HepG2 (cell line): Measurements from ENCODE around the gene MRPL20. TPM values are rescaled to one million over a fixed set of nuclear protein-coding genes. Genes with fewer than 3 reads are reported as not detected.

Source experiments
- CREM ChIP-seq, 2 experiments: sonication (generic) in 1 of 2; formaldehyde crosslinking in 1 of 2; IDR thresholded peaks; 2 replicates each; pipeline versions ENCODE4 v1.4.0 to v1.6.1; 2016 to 2020; ENCODE audit warnings: antibody characterized with exemption in 1 of 2, mild to moderate bottlenecking in 1 of 2, missing genetic modification reagents in 1 of 2
- IRF1 ChIP-seq: sonication (generic); formaldehyde crosslinking; IDR thresholded peaks from 2 replicates; pipeline ENCODE4 v1.4.0; 2020; ENCODE audit warnings: low read depth, mild to moderate bottlenecking, missing genetic modification reagents
- KLF15 ChIP-seq: sonication (generic); formaldehyde crosslinking; IDR thresholded peaks from 2 replicates; pipeline ENCODE4 v1.8.1; 2023; ENCODE audit warnings: borderline replicate concordance, mild to moderate bottlenecking, inconsistent platforms, missing genetic modification reagents, mixed read lengths
- MYNN ChIP-seq: sonication (generic); formaldehyde crosslinking; IDR thresholded peaks from 2 replicates; pipeline ENCODE4 v1.4.0; 2020; ENCODE audit warnings: mild to moderate bottlenecking, low read depth, missing genetic modification reagents
- SNAI1 ChIP-seq: sonication (generic); formaldehyde crosslinking; IDR thresholded peaks from 2 replicates; pipeline ENCODE4 v1.5.0; 2020; ENCODE audit warnings: mild to moderate bottlenecking, missing genetic modification reagents, borderline replicate concordance
- ZBTB2 ChIP-seq: sonication (generic); formaldehyde crosslinking; IDR thresholded peaks from 2 replicates; pipeline ENCODE4 v1.8.0; 2022; ENCODE audit warnings: low read depth, missing genetic modification reagents
- ZFP82 ChIP-seq: sonication (generic); formaldehyde crosslinking; IDR thresholded peaks from 2 replicates; pipeline ENCODE4 v1.5.1; 2020; ENCODE audit warnings: mild to moderate bottlenecking, missing genetic modification reagents, borderline replicate concordance
- ZNF558 ChIP-seq: sonication (generic); formaldehyde crosslinking; IDR thresholded peaks from 2 replicates; pipeline ENCODE4 v1.9.0; 2022; ENCODE audit warnings: mild to moderate bottlenecking, missing genetic modification reagents, borderline replicate concordance
- ZNF674 ChIP-seq: sonication (generic); formaldehyde crosslinking; IDR thresholded peaks from 2 replicates; pipeline ENCODE4 v1.5.0; 2020; ENCODE audit warnings: low read depth, mild to moderate bottlenecking, missing genetic modification reagents
- ZNF775 ChIP-seq: sonication (generic); formaldehyde crosslinking; IDR thresholded peaks from 2 replicates; pipeline ENCODE4 v1.4.0; 2020; ENCODE audit warnings: missing genetic modification reagents, mild to moderate bottlenecking, moderate library complexity, borderline replicate concordance
- ZSCAN22 ChIP-seq: sonication (generic); formaldehyde crosslinking; IDR thresholded peaks from 2 replicates; pipeline ENCODE4 v1.4.0; 2020; ENCODE audit warnings: mild to moderate bottlenecking, missing genetic modification reagents
- polyA plus RNA-seq, 8 experiments: library from polyadenylated mRNA; depleted of rRNA in 3 of 8; stranded (reverse) in 7 of 8; unstranded in 1 of 8; fragments of >200 nt; fragmentation: Illumina TruSeq in 4 of 8; extraction: Trizol in 4 of 8; gene quantifications; 2 replicates each; pipeline versions ENCODE4 v1.2.1 to v1.2.3, GENCODE V29; 2011 to 2016; ENCODE audit warnings: low read depth in 4 of 8, missing spikeins in 1 of 8, mixed read lengths in 1 of 8; ENCODE audit not compliant: insufficient read depth in 1 of 8
- total RNA-seq, 5 experiments: library from RNA; depleted of rRNA; stranded (reverse); fragments of >200 nt; fragmentation: Illumina TruSeq; extraction: Trizol; gene quantifications; 2 replicates each; pipeline ENCODE4 v1.2.3, GENCODE V29; 2016; ENCODE audit warnings: low read depth in 1 of 5
- TF ChIP-seq, protein P1 (sequence below): sonication (generic); formaldehyde crosslinking; IDR thresholded peaks from 2 replicates; pipeline ENCODE4 v1.4.0; 2020; ENCODE audit warnings: mild to moderate bottlenecking, missing genetic modification reagents, borderline replicate concordance
- TF ChIP-seq, protein P2 (sequence below): sonication (generic); formaldehyde crosslinking; IDR thresholded peaks from 2 replicates; pipeline ENCODE4 v1.4.0; 2020; ENCODE audit warnings: mild to moderate bottlenecking, missing genetic modification reagents
- TF ChIP-seq, protein P3 (sequence below): sonication (generic); formaldehyde crosslinking; conservative IDR thresholded peaks from 2 replicates; pipeline ENCODE4 v1.4.0; 2020; ENCODE audit warnings: missing genetic modification reagents

The MRPL20 gene
- total and polyA plus RNA-seq, 2 of the 13 experiments (the other 11 are each of a cell fraction or from before 2014, with no cell fraction given): 59.2 to 127 TPM

DNA sequence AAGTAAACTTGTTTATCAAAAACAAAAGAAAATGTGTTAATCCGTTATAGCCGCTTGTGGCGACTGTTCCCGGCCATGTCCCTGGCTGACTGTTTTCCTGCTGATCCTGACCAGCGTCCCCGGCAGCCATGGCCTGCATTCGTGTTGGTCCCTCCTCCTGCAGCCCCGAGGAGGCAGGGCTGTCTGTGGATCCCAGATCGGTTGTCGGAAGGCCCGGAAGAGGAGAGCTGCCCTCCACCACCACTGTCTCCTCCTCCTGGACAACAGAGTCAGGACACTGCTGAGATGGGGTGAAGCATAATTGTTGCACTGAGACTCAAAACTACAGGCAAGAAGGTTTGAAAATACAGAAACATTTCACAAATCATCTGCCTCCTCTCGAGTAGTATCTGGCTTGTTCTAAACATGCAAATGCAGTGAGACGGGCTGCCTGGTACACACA is 45.1 kb downstream of the MRPL20 start (continued):
- TF ChIP-seq, protein P1, sequence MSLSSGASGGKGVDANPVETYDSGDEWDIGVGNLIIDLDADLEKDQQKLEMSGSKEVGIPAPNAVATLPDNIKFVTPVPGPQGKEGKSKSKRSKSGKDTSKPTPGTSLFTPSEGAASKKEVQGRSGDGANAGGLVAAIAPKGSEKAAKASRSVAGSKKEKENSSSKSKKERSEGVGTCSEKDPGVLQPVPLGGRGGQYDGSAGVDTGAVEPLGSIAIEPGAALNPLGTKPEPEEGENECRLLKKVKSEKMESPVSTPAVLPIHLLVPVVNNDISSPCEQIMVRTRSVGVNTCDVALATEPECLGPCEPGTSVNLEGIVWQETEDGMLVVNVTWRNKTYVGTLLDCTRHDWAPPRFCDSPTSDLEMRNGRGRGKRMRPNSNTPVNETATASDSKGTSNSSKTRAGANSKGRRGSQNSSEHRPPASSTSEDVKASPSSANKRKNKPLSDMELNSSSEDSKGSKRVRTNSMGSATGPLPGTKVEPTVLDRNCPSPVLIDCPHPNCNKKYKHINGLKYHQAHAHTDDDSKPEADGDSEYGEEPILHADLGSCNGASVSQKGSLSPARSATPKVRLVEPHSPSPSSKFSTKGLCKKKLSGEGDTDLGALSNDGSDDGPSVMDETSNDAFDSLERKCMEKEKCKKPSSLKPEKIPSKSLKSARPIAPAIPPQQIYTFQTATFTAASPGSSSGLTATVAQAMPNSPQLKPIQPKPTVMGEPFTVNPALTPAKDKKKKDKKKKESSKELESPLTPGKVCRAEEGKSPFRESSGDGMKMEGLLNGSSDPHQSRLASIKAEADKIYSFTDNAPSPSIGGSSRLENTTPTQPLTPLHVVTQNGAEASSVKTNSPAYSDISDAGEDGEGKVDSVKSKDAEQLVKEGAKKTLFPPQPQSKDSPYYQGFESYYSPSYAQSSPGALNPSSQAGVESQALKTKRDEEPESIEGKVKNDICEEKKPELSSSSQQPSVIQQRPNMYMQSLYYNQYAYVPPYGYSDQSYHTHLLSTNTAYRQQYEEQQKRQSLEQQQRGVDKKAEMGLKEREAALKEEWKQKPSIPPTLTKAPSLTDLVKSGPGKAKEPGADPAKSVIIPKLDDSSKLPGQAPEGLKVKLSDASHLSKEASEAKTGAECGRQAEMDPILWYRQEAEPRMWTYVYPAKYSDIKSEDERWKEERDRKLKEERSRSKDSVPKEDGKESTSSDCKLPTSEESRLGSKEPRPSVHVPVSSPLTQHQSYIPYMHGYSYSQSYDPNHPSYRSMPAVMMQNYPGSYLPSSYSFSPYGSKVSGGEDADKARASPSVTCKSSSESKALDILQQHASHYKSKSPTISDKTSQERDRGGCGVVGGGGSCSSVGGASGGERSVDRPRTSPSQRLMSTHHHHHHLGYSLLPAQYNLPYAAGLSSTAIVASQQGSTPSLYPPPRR (CRISPR knock-in tag): no peak
- TF ChIP-seq ZFP82 (CRISPR knock-in tag) (no peak), CREM (IDR thresholded peaks at IDR 0.05) (no peak), CREM (CRISPR knock-in tag; IDR thresholded peaks at IDR 0.05) (no peak), ZNF558 (CRISPR knock-in tag) (no peak), ZNF775 (CRISPR knock-in tag) (no peak), IRF1 (CRISPR knock-in tag) (no peak), KLF15 (CRISPR knock-in tag) (no peak), ZNF674 (CRISPR knock-in tag) (no peak), ZSCAN22 (CRISPR knock-in tag) (no peak), ZBTB2 (no peak), MYNN (CRISPR knock-in tag) (no peak), SNAI1 (CRISPR knock-in tag) (no peak)
- TF ChIP-seq, protein P2, sequence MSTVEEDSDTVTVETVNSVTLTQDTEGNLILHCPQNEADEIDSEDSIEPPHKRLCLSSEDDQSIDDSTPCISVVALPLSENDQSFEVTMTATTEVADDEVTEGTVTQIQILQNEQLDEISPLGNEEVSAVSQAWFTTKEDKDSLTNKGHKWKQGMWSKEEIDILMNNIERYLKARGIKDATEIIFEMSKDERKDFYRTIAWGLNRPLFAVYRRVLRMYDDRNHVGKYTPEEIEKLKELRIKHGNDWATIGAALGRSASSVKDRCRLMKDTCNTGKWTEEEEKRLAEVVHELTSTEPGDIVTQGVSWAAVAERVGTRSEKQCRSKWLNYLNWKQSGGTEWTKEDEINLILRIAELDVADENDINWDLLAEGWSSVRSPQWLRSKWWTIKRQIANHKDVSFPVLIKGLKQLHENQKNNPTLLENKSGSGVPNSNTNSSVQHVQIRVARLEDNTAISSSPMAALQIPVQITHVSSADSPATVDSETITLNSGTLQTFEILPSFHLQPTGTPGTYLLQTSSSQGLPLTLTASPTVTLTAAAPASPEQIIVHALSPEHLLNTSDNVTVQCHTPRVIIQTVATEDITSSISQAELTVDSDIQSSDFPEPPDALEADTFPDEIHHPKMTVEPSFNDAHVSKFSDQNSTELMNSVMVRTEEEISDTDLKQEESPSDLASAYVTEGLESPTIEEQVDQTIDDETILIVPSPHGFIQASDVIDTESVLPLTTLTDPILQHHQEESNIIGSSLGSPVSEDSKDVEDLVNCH: no peak
- TF ChIP-seq, protein P3, sequence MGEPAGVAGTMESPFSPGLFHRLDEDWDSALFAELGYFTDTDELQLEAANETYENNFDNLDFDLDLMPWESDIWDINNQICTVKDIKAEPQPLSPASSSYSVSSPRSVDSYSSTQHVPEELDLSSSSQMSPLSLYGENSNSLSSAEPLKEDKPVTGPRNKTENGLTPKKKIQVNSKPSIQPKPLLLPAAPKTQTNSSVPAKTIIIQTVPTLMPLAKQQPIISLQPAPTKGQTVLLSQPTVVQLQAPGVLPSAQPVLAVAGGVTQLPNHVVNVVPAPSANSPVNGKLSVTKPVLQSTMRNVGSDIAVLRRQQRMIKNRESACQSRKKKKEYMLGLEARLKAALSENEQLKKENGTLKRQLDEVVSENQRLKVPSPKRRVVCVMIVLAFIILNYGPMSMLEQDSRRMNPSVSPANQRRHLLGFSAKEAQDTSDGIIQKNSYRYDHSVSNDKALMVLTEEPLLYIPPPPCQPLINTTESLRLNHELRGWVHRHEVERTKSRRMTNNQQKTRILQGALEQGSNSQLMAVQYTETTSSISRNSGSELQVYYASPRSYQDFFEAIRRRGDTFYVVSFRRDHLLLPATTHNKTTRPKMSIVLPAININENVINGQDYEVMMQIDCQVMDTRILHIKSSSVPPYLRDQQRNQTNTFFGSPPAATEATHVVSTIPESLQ: no peak
